ENCODE data around the gene ARSK. TPM values are rescaled to one million over a fixed set of nuclear protein-coding genes. Genes with fewer than 3 reads are reported as not detected.

Gene ARSK
- total and polyA plus RNA-seq, 7 experiments from 2014 or later = 2.5 to 13.3 (median 7.7) TPM

DNA sequence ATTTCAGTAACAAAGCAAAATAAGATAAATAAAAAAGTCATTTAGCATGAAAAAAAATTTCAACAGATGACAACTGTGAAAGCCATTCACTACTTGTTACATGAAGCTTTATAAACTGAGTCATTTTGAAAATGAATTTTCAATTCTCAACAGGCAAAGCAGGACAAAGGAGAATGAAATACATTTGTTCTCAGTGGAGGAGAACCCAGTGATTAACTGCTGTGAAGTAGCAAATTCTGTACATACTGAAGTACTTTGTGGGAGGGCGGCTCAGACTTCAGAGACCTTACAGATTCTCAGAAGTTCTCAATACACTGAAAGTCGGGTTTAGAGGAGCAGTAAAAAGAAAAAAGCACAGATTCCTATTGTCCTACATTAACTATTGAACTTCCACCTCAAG is 21.8 kb upstream of the ARSK start:
- Histone ChIP-seq H3K4me1 (ENCODE audit: control insufficient read depth in 2 of 2, insufficient read depth in 2 of 2, low read length in 2 of 2) (no peaks in the 10 kb centered on the region), H3K9me3 (ENCODE audit: control insufficient read depth in 2 of 3, low read length in 3 of 3) (no peaks in the 10 kb centered on the region), H3K27me3 (ENCODE audit: control insufficient read depth in 2 of 2, insufficient read depth in 2 of 2, low read length in 2 of 2) (no peaks in the 10 kb centered on the region), H3K27ac (ENCODE audit: low read depth, low read length) (no peak overlapping the region), H3K36me3 (ENCODE audit: control insufficient read depth in 2 of 3, insufficient read depth in 3 of 3, low read length in 3 of 3) (peaks cover 2 to 41% (median 17%) of the 10 kb centered on the region in 3 experiments), H3K4me3 (ENCODE audit: low read length) (no peak overlapping the region)
- no peaks in the 10 kb centered on the region for H3K27me3 Mint-ChIP-seq
- DNase-seq (no peak), ATAC-seq (no peak)
- ChIA-PET POLR2A (no interaction called here), CTCF (interaction anchor here (0.8 kb wide), 1 partner anchor 34 kb away, joined by 3 read pairs; no protein-coding TSS in a partner anchor)
- intact Hi-C loops (cut with micrococcal nuclease) = no loop called here
- H3K4me1 Mint-ChIP-seq = peaks cover 5 to 38% (median 30%) of the 10 kb centered on the region in 7 donors
- no peaks in the 10 kb centered on the region for H3K9me3 Mint-ChIP-seq
- H3K4me3 Mint-ChIP-seq = no peak overlapping the region
- peak overlapping the region in 1 of 9 donors; percentile 71 for H3K27ac Mint-ChIP-seq
- H3K36me3 Mint-ChIP-seq = peaks cover 15 to 68% (median 38%) of the 10 kb centered on the region in 5 donors

DNA sequence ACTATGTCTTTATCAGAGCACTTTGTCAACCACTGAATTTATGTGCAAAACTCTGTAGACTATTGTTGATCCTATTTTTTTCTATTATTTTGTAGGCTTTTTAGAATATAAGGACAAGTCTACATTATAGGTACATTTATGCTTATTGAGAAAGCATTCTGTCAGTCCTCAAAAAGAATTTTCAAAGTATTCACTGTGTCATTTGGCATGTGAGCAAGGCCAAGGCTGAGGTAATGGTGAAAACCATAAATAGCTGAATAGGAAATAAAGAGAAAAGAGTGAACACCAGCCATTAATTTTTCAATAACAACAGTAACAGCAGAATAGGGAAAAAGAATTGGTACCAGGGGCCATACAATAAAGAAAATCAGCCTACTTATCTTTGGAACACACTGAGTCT is 21.1 kb upstream of the ARSK start:
- no peaks in the 10 kb centered on the region for H3K27me3 ChIP-seq (ENCODE audit: control insufficient read depth in 2 of 2, insufficient read depth in 2 of 2, low read length in 2 of 2)
- ChIA-PET POLR2A (no interaction called here), CTCF (no interaction called here)
- peaks cover 0 to 34% (median 17%) of the 10 kb centered on the region in 3 experiments for H3K36me3 ChIP-seq (ENCODE audit: control insufficient read depth in 2 of 3, insufficient read depth in 3 of 3, low read length in 3 of 3)
- H3K9me3 ChIP-seq (ENCODE audit: control insufficient read depth in 2 of 3, low read length in 3 of 3) = no peaks in the 10 kb centered on the region
- Mint-ChIP-seq H3K27ac (peak overlapping the region in 2 of 9 donors; percentile 55 to 71), H3K27me3 (no peaks in the 10 kb centered on the region), H3K4me3 (no peak overlapping the region), H3K36me3 (peaks cover 12 to 66% (median 32%) of the 10 kb centered on the region in 5 donors), H3K4me1 (peaks cover 5 to 37% (median 24%) of the 10 kb centered on the region in 7 donors), H3K9me3 (no peaks in the 10 kb centered on the region)
- intact Hi-C loops (cut with micrococcal nuclease) = no loop called here
- no peak overlapping the region for H3K4me3 ChIP-seq (ENCODE audit: low read length)
- ATAC-seq (no peak), DNase-seq (no peak)
- H3K27ac ChIP-seq (ENCODE audit: low read depth, low read length) = no peak overlapping the region
- H3K4me1 ChIP-seq (ENCODE audit: control insufficient read depth in 2 of 2, insufficient read depth in 2 of 2, low read length in 2 of 2) = no peaks in the 10 kb centered on the region

DNA sequence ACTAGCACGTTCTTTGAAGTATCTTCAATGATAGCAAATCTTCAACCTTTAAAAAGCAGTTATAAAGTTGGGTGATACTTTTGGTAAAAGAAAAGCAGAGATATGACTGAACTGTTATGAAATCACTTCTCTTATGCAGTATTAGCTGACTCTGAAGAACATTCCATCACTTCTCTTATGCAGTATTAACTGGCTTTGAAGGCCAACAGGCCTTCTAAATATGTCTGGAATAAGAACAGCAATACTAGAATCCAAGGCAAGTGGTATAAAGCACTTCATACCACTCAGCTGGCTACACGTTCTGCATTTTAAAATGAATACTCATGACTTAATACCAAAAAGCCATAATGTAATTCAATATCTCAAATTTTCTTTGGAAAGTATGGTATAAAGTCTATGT is 17.4 kb upstream of the ARSK start:
- Mint-ChIP-seq H3K4me3 (no peak overlapping the region), H3K36me3 (peaks cover 6 to 75% (median 48%) of the 10 kb centered on the region in 5 donors), H3K4me1 (peaks cover 5 to 40% (median 20%) of the 10 kb centered on the region in 7 donors), H3K9me3 (no peaks in the 10 kb centered on the region), H3K27ac (no peak overlapping the region), H3K27me3 (no peaks in the 10 kb centered on the region)
- H3K9me3 ChIP-seq (ENCODE audit: control insufficient read depth in 2 of 3, low read length in 3 of 3) = no peaks in the 10 kb centered on the region
- H3K27me3 ChIP-seq (ENCODE audit: control insufficient read depth in 2 of 2, insufficient read depth in 2 of 2, low read length in 2 of 2) = no peaks in the 10 kb centered on the region
- DNase-seq (no peak), ATAC-seq (no peak)
- intact Hi-C loops (cut with micrococcal nuclease) = no loop called here
- H3K27ac ChIP-seq (ENCODE audit: low read depth, low read length) = no peak overlapping the region
- H3K4me1 ChIP-seq (ENCODE audit: control insufficient read depth in 2 of 2, insufficient read depth in 2 of 2, low read length in 2 of 2) = no peaks in the 10 kb centered on the region
- ChIA-PET CTCF (no interaction called here), POLR2A (interaction anchor here (1.0 kb wide), 1 partner anchor 13 kb away, joined by 4 read pairs; no protein-coding TSS in a partner anchor)
- peaks cover 0 to 38% (median 11%) of the 10 kb centered on the region in 3 experiments for H3K36me3 ChIP-seq (ENCODE audit: control insufficient read depth in 2 of 3, insufficient read depth in 3 of 3, low read length in 3 of 3)
- no peak overlapping the region for H3K4me3 ChIP-seq (ENCODE audit: low read length)

DNA sequence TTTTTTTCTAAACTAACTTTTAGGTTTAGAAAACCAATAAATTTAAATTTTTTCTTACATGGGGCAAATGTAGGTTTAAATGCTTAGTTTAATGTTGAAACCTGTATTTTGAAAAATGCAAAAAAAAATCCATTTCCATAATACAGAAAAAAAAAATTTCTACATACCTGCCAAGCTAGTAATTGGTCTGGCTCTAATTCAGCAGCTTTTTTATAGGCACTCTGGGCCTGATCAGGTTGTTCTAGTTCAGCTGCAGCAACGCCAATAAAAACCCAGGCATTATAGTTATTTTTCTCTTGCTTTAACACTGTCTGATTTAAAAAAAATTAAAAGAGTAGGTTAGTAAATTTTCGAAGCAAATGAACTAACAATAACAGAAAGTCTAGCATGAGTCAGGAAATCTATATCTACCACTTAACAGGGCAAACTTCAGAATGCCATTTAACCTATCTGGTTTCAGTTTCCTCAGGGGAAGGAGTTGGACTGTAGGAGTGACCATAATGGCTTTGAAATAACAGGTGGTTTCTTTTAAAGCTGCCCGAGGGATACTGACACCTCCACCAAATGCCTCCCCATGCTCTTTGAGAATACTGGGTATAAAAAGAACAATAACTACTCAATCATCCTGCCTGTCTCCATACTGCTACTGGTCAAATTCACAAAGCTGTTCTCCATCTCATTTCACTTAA is 11.7 kb upstream of the ARSK start:
- peaks cover 0 to 22% (median 10%) of the 10 kb centered on the region in 7 donors for H3K4me1 Mint-ChIP-seq
- intact Hi-C loops (cut with micrococcal nuclease) = no loop called here
- Histone ChIP-seq H3K36me3 (ENCODE audit: control insufficient read depth in 2 of 3, insufficient read depth in 3 of 3, low read length in 3 of 3) (peaks cover 4 to 61% (median 9%) of the 10 kb centered on the region in 3 experiments), H3K27me3 (ENCODE audit: control insufficient read depth in 2 of 2, insufficient read depth in 2 of 2, low read length in 2 of 2) (no peaks in the 10 kb centered on the region), H3K9me3 (ENCODE audit: control insufficient read depth in 2 of 3, low read length in 3 of 3) (no peaks in the 10 kb centered on the region), H3K4me3 (ENCODE audit: low read length) (no peak overlapping the region), H3K27ac (ENCODE audit: low read depth, low read length) (no peak overlapping the region), H3K4me1 (ENCODE audit: control insufficient read depth in 2 of 2, insufficient read depth in 2 of 2, low read length in 2 of 2) (no peaks in the 10 kb centered on the region)
- DNase-seq = no peak
- no peak for ATAC-seq
- H3K4me3 Mint-ChIP-seq = no peak overlapping the region
- POLR2A ChIA-PET = no interaction called here
- H3K27ac Mint-ChIP-seq = peak overlapping the region in 1 of 9 donors; percentile 4
- peaks cover 0 to 47% (median 39%) of the 10 kb centered on the region in 5 donors for H3K36me3 Mint-ChIP-seq
- H3K9me3 Mint-ChIP-seq = no peaks in the 10 kb centered on the region
- CTCF ChIA-PET = no interaction called here
- H3K27me3 Mint-ChIP-seq = no peaks in the 10 kb centered on the region

DNA sequence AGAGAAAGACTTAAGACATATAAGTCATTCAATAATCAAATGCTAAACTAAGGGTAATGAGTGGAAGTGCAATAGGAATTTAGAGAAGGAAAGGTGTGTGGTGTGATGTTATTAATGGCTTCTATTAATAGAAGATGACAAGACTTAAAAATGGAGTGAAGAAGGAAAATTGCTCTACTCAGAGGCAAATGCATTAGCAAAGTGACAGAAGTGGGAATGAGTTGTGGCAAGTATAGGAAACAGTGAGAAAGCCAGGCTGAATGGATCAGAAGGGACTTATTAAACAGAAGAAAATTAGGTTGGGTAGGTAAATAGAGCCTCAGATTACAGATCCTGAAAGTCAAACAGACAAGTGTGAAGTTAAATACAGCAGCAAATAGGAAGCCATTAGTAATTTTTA is 5.9 kb upstream of the ARSK start:
- H3K4me3 ChIP-seq (ENCODE audit: low read length) = no peak overlapping the region
- H3K27me3 Mint-ChIP-seq = no peaks in the 10 kb centered on the region
- H3K27me3 ChIP-seq (ENCODE audit: control insufficient read depth in 2 of 2, insufficient read depth in 2 of 2, low read length in 2 of 2) = no peaks in the 10 kb centered on the region
- ChIA-PET CTCF (no interaction called here), POLR2A (no interaction called here)
- no peaks in the 10 kb centered on the region for H3K9me3 Mint-ChIP-seq
- DNase-seq (no peak), ATAC-seq (no peak)
- H3K4me3 Mint-ChIP-seq = no peak overlapping the region
- no peak overlapping the region for H3K27ac ChIP-seq (ENCODE audit: low read depth, low read length)
- H3K4me1 ChIP-seq (ENCODE audit: control insufficient read depth in 2 of 2, insufficient read depth in 2 of 2, low read length in 2 of 2) = peaks cover 7 to 13% of the 10 kb centered on the region in 2 donors
- peaks cover 0 to 42% (median 28%) of the 10 kb centered on the region in 5 donors for H3K36me3 Mint-ChIP-seq
- no peak overlapping the region for H3K27ac Mint-ChIP-seq
- H3K36me3 ChIP-seq (ENCODE audit: control insufficient read depth in 2 of 3, insufficient read depth in 3 of 3, low read length in 3 of 3) = peaks cover 9 to 42% (median 16%) of the 10 kb centered on the region in 3 experiments
- H3K9me3 ChIP-seq (ENCODE audit: control insufficient read depth in 2 of 3, low read length in 3 of 3) = no peaks in the 10 kb centered on the region
- H3K4me1 Mint-ChIP-seq = peaks cover 25 to 61% (median 43%) of the 10 kb centered on the region in 7 donors
- intact Hi-C loops (cut with micrococcal nuclease) = no loop called here

DNA sequence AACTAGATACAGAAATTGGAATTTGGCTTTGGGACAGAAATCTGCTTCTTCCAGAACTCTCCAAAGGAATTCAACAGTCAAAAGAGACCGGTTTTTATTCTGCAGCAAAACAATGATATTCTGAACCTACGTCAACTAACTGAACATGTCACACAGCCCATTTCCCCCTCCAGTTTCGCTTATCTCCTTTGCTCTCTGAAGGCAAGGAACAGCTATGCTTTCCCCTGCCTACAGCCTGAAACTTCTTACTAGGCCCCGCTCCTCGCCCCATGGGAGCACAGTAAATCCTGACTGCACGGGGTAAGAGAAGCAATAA is 612 bp upstream of the ARSK start:
- peak overlapping the region; percentile 83 for H3K27ac ChIP-seq (ENCODE audit: low read depth, low read length)
- no peaks in the 10 kb centered on the region for H3K9me3 ChIP-seq (ENCODE audit: control insufficient read depth in 2 of 3, low read length in 3 of 3)
- ChIA-PET POLR2A (interaction anchor here (0.5 to 2.1 kb wide), 7 partner anchors 11 to 294 kb away, joined by 3 to 25 read pairs (median 8); partner anchors contain the start of genes GPR150 and RFESD), CTCF (interaction anchor here (1.0 to 1.6 kb wide), 2 partner anchors 77 to 92 kb away, joined by 6 to 12 read pairs; partner anchors contain the start of gene RFESD)
- Mint-ChIP-seq H3K4me1 (peaks cover 26 to 72% (median 53%) of the 10 kb centered on the region in 7 donors), H3K4me3 (peak overlapping the region; percentile 90 to 100 (median 96)), H3K9me3 (peaks cover 0 to 5% (median 0%) of the 10 kb centered on the region in 11 donors), H3K27me3 (peaks cover 0 to 2% (median 0%) of the 10 kb centered on the region in 5 donors), H3K36me3 (peaks cover 0 to 24% (median 16%) of the 10 kb centered on the region in 5 donors), H3K27ac (peak overlapping the region; percentile 92 to 98 (median 94))
- intact Hi-C loops (cut with micrococcal nuclease) = loop anchor here (1.0 to 10.0 kb wide), 16 partner anchors 78 to 1629 kb away; partner anchors contain the start of genes CAST (in 2 of the 2), KIAA0825 (in 2 of the 2), RIOK2 (in 2 of the 2) and SLF1 (in 2 of the 2)
- DNase-seq (no peak), ATAC-seq (peak; percentile 44)
- H3K4me3 ChIP-seq (ENCODE audit: low read length) = peak overlapping the region; percentile 71
- peaks cover 20 to 27% of the 10 kb centered on the region in 2 donors for H3K4me1 ChIP-seq (ENCODE audit: control insufficient read depth in 2 of 2, insufficient read depth in 2 of 2, low read length in 2 of 2)
- no peaks in the 10 kb centered on the region for H3K27me3 ChIP-seq (ENCODE audit: control insufficient read depth in 2 of 2, insufficient read depth in 2 of 2, low read length in 2 of 2)
- H3K36me3 ChIP-seq (ENCODE audit: control insufficient read depth in 2 of 3, insufficient read depth in 3 of 3, low read length in 3 of 3) = peaks cover 0 to 12% (median 7%) of the 10 kb centered on the region in 3 experiments
